Astrocyte (in vitro differentiated cells and primary cell): ENCODE data around the gene NDUFV3.

Source experiments
- CTCF ChIP-seq: IDR thresholded peaks from 2 replicates; pipeline ENCODE4 v1.5.1; 2011; ENCODE audit warnings: low read depth, mild to moderate bottlenecking, inconsistent platforms, low read length, moderate library complexity; ENCODE audit not compliant: insufficient read depth
- EZH2 ChIP-seq: IDR thresholded peaks from 2 replicates; pipeline ENCODE4 v1.6.1; 2012; ENCODE audit warnings: mild to moderate bottlenecking, low read length, inconsistent platforms; ENCODE audit not compliant: insufficient read depth

DNA sequence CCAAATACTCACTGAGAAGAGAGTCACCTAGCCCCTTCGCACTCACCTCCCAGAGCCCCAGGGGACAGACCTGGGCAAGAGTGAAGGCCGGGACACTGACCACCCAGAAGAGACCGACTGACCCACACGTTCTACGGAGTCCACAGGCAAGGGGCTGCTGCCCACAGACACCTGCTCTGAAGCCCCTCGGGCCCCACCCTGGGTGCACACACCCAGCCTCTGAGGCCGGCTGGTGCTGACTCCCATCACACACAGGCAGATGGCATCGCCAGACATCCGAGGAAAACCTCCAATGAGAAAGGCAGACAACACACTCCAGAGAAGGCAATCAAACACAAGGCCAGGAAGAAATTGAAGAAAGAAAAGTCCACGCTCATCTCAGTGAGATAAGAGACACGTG is 35.9 kb upstream of the NDUFV3 start:
- TF ChIP-seq CTCF = no peak
- TF ChIP-seq EZH2 = no peak
